ENCODE data around the gene STON1.
"Not testable (repeated sequence)": the region's sequence is repeated elsewhere in the genome, so short reads cannot be mapped to it uniquely, and the experiment has no call there.

Gene STON1

GRCh38 chr2:48529676-48530032, 300 bp upstream of the STON1 start:
- DNase-seq: peak; percentile 3

- no peak for DNase-seq
Measured at GRCh38 chr2:48531141-48531648, 1.2 kb downstream of the STON1 start.

- no peak for DNase-seq
Measured at GRCh38 chr2:48532174-48532573, 2.2 kb downstream of the STON1 start.

- DNase-seq: no peak
Measured at GRCh38 chr2:48532824-48533223, 2.9 kb downstream of the STON1 start.

GRCh38 chr2:48534781-48535180, 4.8 kb downstream of the STON1 start:
- DNase-seq: no peak

- no peak for DNase-seq
Measured at GRCh38 chr2:48540237-48540935, 10.4 kb downstream of the STON1 start.

GRCh38 chr2:48541666-48542389, 11.9 kb downstream of the STON1 start:
- no peak for DNase-seq

- no peak for DNase-seq
Measured at GRCh38 chr2:48543895-48544294, 13.9 kb downstream of the STON1 start.

- no peak for DNase-seq
Measured at GRCh38 chr2:48545244-48545643, 15.3 kb downstream of the STON1 start.

- no peak for DNase-seq
Measured at GRCh38 chr2:48548840-48549239, 18.9 kb downstream of the STON1 start.

- no peak for DNase-seq
Measured at GRCh38 chr2:48549972-48550371, 20.0 kb downstream of the STON1 start.

- DNase-seq: no peak
Measured at GRCh38 chr2:48551548-48551947, 21.6 kb downstream of the STON1 start.

GRCh38 chr2:48555071-48555470, 25.1 kb downstream of the STON1 start:
- DNase-seq: not testable (repeated sequence)

GRCh38 chr2:48558456-48558855, 28.5 kb downstream of the STON1 start:
- DNase-seq: no peak

- DNase-seq: no peak
Measured at GRCh38 chr2:48560546-48561209, 30.7 kb downstream of the STON1 start.

- DNase-seq: no peak
Measured at GRCh38 chr2:48562281-48562680, 32.3 kb downstream of the STON1 start.

- DNase-seq: no peak
Measured at GRCh38 chr2:48566592-48567310, 36.8 kb downstream of the STON1 start.

GRCh38 chr2:48567671-48568070, 37.7 kb downstream of the STON1 start:
- no peak for DNase-seq

- DNase-seq: no peak
Measured at GRCh38 chr2:48568547-48568946, 38.6 kb downstream of the STON1 start.

- DNase-seq: no peak
Measured at GRCh38 chr2:48569433-48569832, 39.5 kb downstream of the STON1 start.

GRCh38 chr2:48572816-48573215, 42.9 kb downstream of the STON1 start:
- DNase-seq: no peak

GRCh38 chr2:48574353-48575287, 44.7 kb downstream of the STON1 start:
- DNase-seq: no peak

Measured in stimulated activated CD4-positive, alpha-beta T cell treated with anti-CD3 and anti-CD28 coated beads, Interleukin-4, amount 100 ng/mL, for 24 hours (primary cell).